Left lung (tissue), 14 donors: ENCODE results near the gene CARD9. TPM values are rescaled to one million over a fixed set of nuclear protein-coding genes. Genes with fewer than 3 reads are reported as not detected.

Experiments
- ATAC-seq: fragments of 200-7000 bp; cut with Tn5 transposase; one replicate; pipeline ENCODE4 v1.9.1; 2020; ENCODE audit warnings: moderate library complexity
- DNase-seq, 4 donors: peaks; one replicate each; pipeline ENCODE4 v3.0.0-alpha.2; 2013 to 2020
- H3K27ac ChIP-seq, 2 donors: fragments of 200-600 bp; sonication (generic) in 1 of 2; one replicate each; pipeline versions ENCODE4 v1.5.0 to v1.8.0; 2020 to 2021
- H3K27me3 ChIP-seq, 2 donors: fragments of 200-600 bp; sonication (generic) in 1 of 2; one replicate each; pipeline versions ENCODE4 v1.5.0 to v1.8.0; 2020 to 2021
- H3K36me3 ChIP-seq, 2 donors: fragments of 200-600 bp; sonication (generic) in 1 of 2; one replicate each; pipeline versions ENCODE4 v1.5.0 to v1.8.0; 2020 to 2021
- H3K4me1 ChIP-seq, 2 donors: fragments of 200-600 bp; one replicate each; pipeline ENCODE4 v1.8.0; 2021
- H3K4me3 ChIP-seq, 2 donors: fragments of 200-600 bp; sonication (generic) in 1 of 2; one replicate each; pipeline versions ENCODE4 v1.5.0 to v1.8.0; 2020 to 2021; ENCODE audit warnings: mild to moderate bottlenecking in 1 of 2
- H3K9me3 ChIP-seq, 2 donors: fragments of 200-600 bp; sonication (generic) in 1 of 2; one replicate each; pipeline versions ENCODE4 v1.5.0 to v1.8.0; 2020 to 2021
- intact Hi-C, 2 donors: fragments of 100-400 bp; cut with DNase I; formaldehyde crosslinking; loops; one replicate each; pipeline versions ENCODE4 v1.11.2 to v1.14.2; 2022
- long read RNA-seq, 12 donors: library from polyadenylated mRNA in 2 of 12; unstranded in 2 of 12; transcript quantifications; one replicate each; pipeline ENCODE4 v2.0.0 and lab custom pipeline, GENCODE V29; 2019 to 2026
- polyA plus RNA-seq, 6 donors: library from polyadenylated mRNA; unstranded; fragments of 120-200 nt; gene quantifications; one replicate each; pipeline ENCODE4 v1.2.1, GENCODE V29; 2013; ENCODE audit not compliant: insufficient read length in 6 of 6
- total RNA-seq, 2 donors: library from RNA; stranded (reverse); fragmentation: NEBNext Ultra II Directional; extraction: Animal tissue kit (Norgen Biotek cat#: 25700); gene quantifications; one replicate each; pipeline ENCODE4 v1.2.1, GENCODE V29; 2021
- TF ChIP-seq, protein P1 (sequence below), 2 donors: fragments of 200-600 bp; sonication (generic) in 1 of 2; IDR thresholded peaks; one replicate each; pipeline versions ENCODE4 v1.5.0 to v1.8.0; 2021; ENCODE audit warnings: antibody characterized with exemption in 2 of 2
- donor health status: DM: no; HTN: yes; CAD: no.
- donor health status: DM: no; HTN: no; CAD: no.

Gene CARD9, protein sequence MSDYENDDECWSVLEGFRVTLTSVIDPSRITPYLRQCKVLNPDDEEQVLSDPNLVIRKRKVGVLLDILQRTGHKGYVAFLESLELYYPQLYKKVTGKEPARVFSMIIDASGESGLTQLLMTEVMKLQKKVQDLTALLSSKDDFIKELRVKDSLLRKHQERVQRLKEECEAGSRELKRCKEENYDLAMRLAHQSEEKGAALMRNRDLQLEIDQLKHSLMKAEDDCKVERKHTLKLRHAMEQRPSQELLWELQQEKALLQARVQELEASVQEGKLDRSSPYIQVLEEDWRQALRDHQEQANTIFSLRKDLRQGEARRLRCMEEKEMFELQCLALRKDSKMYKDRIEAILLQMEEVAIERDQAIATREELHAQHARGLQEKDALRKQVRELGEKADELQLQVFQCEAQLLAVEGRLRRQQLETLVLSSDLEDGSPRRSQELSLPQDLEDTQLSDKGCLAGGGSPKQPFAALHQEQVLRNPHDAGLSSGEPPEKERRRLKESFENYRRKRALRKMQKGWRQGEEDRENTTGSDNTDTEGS
- 10 to 100 TPM in 1 of 2 donors, 1 to 10 TPM in 1; 6.6 to 11.1 TPM for total RNA-seq
- 1 to 10 TPM in 5 of 6 donors, under 1 TPM in 1; 0.66 to 1.7 (median 1.3) TPM for polyA plus RNA-seq
- long read RNA-seq, donor 1: 0 reads
- long read RNA-seq, donor 2: 0 reads
- long read RNA-seq, donor 3: 0 reads
- long read RNA-seq, donor 4, partial matches to known transcripts: 1 of 6 reads
- long read RNA-seq, donor 4, other reads (novel, unspliced or antisense): 3 of 6 reads
- long read RNA-seq, donor 5: 0 reads
- long read RNA-seq, donor 6, partial matches to known transcripts: 46 of 46 reads
- long read RNA-seq, donor 6, other reads (novel, unspliced or antisense): 0 of 46 reads
- long read RNA-seq, donor 7: 0 reads
- long read RNA-seq, donor 8: 0 reads
- long read RNA-seq, donor 9: 0 reads
- long read RNA-seq, donor 10, partial matches to known transcripts: 1 of 9 reads
- long read RNA-seq, donor 10, other reads (novel, unspliced or antisense): 5 of 9 reads
- long read RNA-seq, donor 11, partial matches to known transcripts: 0 of 1 reads
- long read RNA-seq, donor 11, other reads (novel, unspliced or antisense): 0 of 1 reads
- long read RNA-seq, donor 12: 0 reads

DNA sequence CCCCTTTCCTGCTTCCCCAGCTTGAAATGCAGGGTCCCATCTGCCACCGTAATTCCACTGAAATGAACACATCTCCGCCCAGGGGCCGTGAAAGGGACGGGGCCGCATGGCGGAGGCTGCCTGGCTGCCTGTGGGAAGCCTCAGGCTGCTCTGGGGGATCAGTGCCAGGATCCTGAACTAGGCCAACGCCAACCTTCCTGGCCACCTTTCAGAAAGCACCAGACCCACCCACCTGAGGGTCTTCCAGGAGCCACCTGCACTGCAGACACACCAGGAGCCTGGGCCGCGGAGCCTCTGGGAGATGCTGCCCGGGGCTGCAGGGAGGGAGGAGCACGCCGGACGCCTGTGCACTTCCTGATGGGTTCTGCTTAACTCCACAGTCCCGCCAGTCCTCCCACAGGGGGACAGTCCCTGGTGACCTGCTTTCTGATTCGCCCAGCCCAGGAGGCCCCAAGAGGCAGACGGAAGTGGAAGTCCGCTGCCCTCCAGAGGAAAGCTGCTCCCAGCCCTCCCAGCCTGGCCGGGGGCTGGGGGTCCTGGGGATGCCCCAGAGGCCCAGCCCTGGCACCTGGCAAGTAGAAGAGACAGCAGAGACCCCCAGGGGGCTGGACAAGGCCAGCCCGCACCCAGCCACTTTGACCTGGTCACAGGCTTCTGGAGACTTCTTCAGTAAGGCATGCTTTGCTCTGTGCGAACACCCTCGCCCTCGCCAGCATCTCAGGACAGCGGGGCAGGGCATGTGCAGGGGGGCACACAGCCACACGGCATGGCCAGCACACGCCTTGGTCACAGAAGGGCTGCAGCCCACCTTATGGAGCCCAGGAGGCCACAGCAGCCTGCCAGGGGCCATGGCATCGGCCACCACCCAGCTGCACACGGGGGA lies at the start of gene CARD9:
Gene CARD9, minus strand, starts transcription at position 370 of the 883 bp plus-strand sequence. CDS start 1,591 bp downstream, outside the sequence.
- H3K9me3 ChIP-seq: no peaks in the 10 kb centered on the region
- H3K27me3 ChIP-seq: no peaks in the 10 kb centered on the region
- peak within 1 kb of the TSS; percentile 39 to 82 for H3K27ac ChIP-seq
- TF ChIP-seq, protein P1, sequence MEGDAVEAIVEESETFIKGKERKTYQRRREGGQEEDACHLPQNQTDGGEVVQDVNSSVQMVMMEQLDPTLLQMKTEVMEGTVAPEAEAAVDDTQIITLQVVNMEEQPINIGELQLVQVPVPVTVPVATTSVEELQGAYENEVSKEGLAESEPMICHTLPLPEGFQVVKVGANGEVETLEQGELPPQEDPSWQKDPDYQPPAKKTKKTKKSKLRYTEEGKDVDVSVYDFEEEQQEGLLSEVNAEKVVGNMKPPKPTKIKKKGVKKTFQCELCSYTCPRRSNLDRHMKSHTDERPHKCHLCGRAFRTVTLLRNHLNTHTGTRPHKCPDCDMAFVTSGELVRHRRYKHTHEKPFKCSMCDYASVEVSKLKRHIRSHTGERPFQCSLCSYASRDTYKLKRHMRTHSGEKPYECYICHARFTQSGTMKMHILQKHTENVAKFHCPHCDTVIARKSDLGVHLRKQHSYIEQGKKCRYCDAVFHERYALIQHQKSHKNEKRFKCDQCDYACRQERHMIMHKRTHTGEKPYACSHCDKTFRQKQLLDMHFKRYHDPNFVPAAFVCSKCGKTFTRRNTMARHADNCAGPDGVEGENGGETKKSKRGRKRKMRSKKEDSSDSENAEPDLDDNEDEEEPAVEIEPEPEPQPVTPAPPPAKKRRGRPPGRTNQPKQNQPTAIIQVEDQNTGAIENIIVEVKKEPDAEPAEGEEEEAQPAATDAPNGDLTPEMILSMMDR (IDR thresholded peaks at IDR 0.05): no peak
- H3K36me3 ChIP-seq: peaks cover 0 to 45% of the 10 kb centered on the region in 2 donors
- intact Hi-C loops: no loop called here
- peaks cover 11 to 23% of the 10 kb centered on the region in 2 donors for H3K4me1 ChIP-seq
- H3K4me3 ChIP-seq: peak within 1 kb of the TSS; percentile 21 to 50
- ATAC-seq (peak; percentile 67), DNase-seq (peak in 2 of 4 donors; percentile 76 to 89)

DNA sequence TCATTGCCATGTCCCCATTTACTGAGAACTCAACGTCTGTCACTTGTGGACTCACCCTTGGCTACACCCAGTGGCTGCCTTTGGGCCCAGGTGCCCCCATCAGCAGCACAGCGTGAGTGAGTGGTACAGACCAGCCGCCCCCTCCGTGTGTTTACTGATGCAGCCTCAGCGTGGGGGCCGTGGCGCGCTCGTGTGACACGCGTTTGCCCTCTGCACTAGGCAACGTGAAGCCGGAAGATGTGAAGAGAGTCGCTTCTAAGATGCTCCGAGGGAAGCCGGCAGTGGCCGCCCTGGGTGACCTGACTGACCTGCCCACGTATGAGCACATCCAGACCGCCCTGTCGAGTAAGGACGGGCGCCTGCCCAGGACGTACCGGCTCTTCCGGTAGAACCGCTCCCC lies 49.4 kb upstream of the CARD9 start:
- Histone ChIP-seq H3K4me1 (no peaks in the 10 kb centered on the region), H3K27ac (no peak overlapping the region), H3K9me3 (no peaks in the 10 kb centered on the region), H3K27me3 (no peaks in the 10 kb centered on the region), H3K36me3 (peaks cover 4 to 86% of the 10 kb centered on the region in 2 donors), H3K4me3 (no peak overlapping the region)
- ATAC-seq: no peak
- DNase-seq: no peak
- TF ChIP-seq, protein P1 (IDR thresholded peaks at IDR 0.05): no peak
- intact Hi-C loops: no loop called here

DNA sequence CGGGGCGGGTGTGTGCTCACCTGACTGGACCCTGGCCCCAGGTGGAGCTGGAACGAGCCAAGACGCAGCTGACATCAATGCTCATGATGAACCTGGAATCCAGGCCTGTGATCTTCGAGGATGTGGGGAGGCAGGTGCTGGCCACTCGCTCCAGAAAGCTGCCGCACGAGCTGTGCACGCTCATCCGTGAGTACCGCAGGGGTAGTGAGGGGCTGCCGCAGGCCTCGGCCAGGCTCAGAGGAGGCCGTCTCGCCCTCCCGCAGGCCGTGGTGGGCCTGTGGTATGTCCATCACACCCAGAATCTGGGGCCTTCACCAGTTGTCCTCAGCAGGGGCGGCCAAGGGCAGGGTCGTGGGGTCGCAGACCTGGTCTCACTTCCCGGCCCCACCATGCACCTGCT lies 48.3 kb upstream of the CARD9 start:
- no peak for ATAC-seq
- no peaks in the 10 kb centered on the region for H3K4me1 ChIP-seq
- no peaks in the 10 kb centered on the region for H3K27me3 ChIP-seq
- no peak overlapping the region for H3K27ac ChIP-seq
- H3K4me3 ChIP-seq: no peak overlapping the region
- TF ChIP-seq, protein P1 (IDR thresholded peaks at IDR 0.05): no peak
- peaks cover 4 to 93% of the 10 kb centered on the region in 2 donors for H3K36me3 ChIP-seq
- intact Hi-C loops: no loop called here
- DNase-seq: no peak
- no peaks in the 10 kb centered on the region for H3K9me3 ChIP-seq

DNA sequence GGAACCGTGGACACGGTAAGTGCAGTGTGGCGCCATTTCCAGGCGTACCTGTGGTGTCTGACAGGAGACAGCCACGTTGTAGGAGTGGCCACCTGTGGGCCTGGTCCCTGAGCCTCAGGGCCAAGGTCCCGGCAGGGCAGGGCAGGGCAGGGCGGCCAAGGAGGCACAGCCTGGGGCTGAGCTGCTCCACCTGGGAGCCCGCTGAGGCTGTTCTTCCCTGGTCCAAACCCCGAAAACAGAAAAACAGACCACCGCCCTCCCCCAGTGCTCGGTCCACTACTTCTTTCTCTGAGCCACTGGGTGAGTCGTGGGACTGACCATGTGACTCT lies 45.6 kb upstream of the CARD9 start:
- H3K4me1 ChIP-seq: no peaks in the 10 kb centered on the region
- peaks cover 8 to 100% of the 10 kb centered on the region in 2 donors for H3K36me3 ChIP-seq
- TF ChIP-seq, protein P1 (IDR thresholded peaks at IDR 0.05): no peak
- intact Hi-C loops: no loop called here
- ATAC-seq: no peak
- no peak for DNase-seq
- H3K9me3 ChIP-seq: no peaks in the 10 kb centered on the region
- no peak overlapping the region for H3K27ac ChIP-seq
- no peaks in the 10 kb centered on the region for H3K27me3 ChIP-seq
- no peak overlapping the region for H3K4me3 ChIP-seq
